GM12891 (cell line): ENCODE data around the gene ST6GALNAC3.

ENCODE experiments used
- POLR2A ChIP-seq: IDR thresholded peaks from 2 replicates; pipeline ENCODE4 v1.6.1; 2011; ENCODE audit warnings: low read depth, low read length, control low read depth
- POLR2AphosphoS5 ChIP-seq: IDR thresholded peaks from 2 replicates; pipeline ENCODE4 v1.6.1; 2011; ENCODE audit warnings: low read depth, low read length, control low read depth

- TF ChIP-seq POLR2AphosphoS5 (no peak), POLR2A (no peak)
These were observed 217.2 kb downstream of the ST6GALNAC3 start for GRCh38 chr1:76291737-76292136.
